NCI-H2081 (cell line): ENCODE data around the gene GIPC2.
"Not testable (repeated sequence)": the region's sequence is repeated elsewhere in the genome, so short reads cannot be mapped to it uniquely, and the experiment has no call there.

Source experiments
- DNase-seq, 2 experiments: peaks; one replicate each; lab custom pipeline; 2025; lab: John Stamatoyannopoulos, UW

Gene GIPC2

DNA sequence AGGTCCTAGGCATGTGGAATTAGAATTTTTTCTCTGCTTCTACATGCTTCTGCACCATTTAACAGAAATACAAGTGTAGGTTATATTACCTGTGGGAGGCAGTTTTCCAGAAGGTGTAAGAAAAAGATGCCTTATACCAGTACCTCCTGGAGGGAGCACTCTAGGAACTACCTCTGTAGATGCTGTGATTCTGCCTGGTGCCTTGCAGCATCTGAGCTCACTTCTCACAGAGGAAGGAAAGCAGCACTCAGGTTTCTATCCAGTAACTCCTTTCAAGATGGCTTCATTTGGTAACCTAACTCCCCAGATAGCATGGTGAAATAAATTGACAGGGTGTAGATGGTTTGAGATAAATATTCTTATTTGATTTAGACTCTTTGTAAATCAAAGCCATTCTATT is 50.3 kb downstream of the GIPC2 start:
- DNase-seq, result no peak

DNA sequence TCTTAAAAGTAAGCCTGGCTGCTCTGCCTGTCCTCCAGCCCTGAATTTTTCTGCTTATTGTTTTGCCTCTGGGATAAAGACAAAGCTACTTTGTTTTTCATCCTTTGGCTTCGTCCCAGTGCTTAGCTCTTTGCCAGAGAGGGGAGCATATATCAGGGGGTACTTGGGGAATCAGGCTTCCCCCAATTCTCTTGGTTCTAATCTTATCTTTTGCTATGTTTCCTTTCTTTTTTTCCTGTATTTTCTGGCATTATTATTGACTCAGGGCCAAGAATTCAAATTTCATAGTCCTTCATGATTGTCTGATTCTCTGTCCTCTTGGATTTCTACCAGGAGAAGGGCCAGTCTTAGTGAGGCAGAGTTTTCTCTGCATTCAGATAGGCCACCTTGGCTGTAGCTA is 51.2 kb downstream of the GIPC2 start:
- DNase-seq, result no peak

DNA sequence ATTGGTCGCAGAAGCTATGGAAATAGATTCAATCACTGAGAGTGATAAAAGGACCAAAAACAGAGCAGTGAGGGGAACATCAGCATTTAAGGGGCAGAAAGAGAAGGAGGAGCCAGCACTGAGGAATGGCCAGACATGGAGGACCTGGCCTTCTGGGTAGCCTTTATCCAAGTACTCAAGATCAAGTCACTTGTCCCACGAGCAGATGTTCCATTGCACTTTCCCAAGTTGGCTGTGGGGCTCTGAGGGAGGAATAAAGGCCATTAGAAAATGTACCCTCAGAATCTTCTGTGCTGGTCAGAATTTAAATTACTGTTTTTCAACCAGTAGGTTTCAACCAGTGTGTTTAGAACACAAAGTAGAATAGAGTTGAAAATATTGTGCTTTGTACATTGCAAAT is 55.3 kb downstream of the GIPC2 start:
- no peak for DNase-seq

DNA sequence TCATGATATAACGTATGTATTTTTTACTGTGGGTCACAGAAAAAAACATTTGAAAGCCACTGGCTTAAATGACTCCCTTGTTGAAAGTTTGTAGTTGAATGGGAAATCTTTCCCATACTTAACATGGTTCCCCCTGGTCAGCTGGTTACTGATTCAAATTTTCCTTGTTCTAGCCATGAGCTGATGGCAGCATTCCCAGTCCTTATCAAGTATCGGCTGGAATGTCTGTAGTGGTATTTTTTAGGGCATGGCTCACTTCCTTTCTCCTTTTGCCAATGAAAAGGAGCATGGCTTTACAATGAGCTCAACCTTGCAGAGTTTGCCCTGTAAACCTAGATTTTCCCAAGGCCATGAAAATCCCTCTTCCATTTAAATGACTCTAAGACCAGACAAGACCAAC is 55.7 kb downstream of the GIPC2 start:
- no peak for DNase-seq

DNA sequence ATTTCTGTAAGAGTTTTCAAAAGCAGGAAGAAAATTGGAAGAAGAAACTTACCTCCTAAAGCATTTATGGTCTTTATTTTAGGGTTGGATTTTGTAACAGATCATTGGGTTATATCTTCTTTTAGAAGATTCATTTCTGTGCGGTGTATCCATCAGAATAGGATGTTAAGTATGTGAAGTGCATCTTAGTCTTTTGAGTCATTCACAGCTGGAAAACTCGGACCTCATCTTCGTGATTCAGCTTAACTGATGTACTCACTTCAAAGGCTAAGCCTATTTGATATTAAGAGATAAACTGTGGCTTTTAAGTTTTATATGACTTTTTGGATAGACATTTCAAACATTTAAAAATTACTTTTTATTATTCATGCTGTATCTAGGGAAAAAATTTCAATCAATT is 56.3 kb downstream of the GIPC2 start:
- DNase-seq, result no peak

DNA sequence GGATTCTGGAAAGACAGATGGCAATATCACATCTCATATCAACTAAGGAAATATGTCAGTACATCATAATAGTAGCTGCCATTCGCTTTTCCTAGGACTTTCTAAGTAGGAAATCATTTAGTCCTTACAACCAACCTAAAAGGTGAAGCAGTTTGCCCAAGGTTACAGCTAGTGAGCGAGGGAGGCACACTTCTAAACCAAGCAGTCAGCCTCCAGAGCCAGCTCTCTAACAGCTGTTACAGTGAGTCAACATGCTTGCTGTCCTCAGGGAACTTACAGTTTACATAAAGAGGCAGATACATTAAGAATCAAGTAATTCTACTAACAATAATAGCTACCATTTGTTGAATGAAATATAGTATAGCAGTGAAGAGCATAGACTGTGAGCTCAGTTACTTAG is 57.1 kb downstream of the GIPC2 start:
- no peak for DNase-seq

DNA sequence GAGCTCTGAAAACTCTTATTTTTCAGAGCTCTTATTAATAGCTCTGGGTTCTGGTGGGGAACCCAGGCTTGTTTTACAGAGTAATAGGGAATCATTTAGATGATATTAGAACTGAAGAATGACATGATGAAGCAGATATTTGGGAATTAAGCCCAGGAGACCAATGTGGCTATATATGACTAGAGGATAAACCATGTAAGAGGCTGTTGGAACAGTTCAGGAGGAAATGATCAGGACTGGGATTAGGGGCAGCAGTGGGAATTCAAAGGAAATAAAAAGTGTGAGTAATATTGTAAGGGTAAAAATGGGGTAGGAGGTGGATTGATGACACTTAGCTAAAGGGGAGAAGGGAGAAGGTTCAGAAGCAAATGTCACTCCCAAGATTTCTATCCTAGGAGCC is 58.6 kb downstream of the GIPC2 start:
- DNase-seq, result no peak

DNA sequence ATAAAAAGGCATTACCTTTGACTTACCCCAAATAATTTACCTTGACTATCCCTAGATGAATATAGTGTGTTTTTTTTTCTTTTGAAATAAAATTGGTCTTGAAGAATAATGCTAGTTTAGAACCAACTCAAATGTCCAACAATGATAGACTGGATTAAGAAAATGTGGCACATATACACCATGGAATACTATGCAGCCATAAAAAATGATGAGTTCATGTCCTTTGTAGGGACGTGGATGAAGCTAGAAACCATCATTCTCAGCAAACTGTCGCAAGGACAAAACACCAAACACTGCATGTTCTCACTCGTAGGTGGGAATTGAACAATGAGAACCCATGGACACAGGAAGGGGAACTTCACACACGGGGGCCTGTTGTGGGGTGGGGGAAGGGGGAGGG is 63.9 kb downstream of the GIPC2 start:
- DNase-seq, result not testable (repeated sequence)

DNA sequence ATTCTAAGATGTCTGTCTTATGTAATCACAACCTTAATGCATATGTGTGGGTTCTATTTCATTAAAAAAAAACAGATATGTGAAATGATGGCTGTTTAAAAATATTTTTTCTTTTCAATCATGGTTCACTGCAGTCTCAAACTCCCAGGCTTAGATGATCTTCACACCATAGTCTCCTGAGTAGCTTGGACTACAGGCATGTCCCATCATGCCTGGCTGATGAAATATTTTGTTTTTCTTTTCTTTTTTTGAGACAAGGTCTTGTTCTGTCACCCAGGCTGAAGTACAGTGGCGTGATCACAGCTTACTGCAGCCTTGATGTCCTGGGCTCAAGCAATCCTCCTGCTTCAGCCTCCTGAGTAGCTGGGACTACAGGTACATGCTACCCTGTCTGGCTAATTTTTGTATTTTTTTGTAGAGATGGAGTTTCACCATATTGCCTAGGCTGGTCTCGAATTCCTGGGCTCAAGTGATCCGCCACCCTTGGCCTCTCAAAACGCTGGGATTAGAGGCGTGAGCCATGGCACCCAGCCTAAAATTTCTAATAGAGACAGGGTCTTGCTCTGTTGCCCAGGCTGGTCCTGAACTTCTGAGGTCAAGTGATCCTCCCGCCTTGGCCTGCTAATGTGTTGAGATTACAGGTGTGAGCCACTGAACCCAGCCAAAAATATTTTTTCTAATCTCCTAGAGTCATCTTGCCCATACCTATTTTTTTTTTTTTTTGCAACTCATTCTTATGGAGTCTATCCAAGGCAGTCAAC is 67.6 kb downstream of the GIPC2 start:
- no peak for DNase-seq

DNA sequence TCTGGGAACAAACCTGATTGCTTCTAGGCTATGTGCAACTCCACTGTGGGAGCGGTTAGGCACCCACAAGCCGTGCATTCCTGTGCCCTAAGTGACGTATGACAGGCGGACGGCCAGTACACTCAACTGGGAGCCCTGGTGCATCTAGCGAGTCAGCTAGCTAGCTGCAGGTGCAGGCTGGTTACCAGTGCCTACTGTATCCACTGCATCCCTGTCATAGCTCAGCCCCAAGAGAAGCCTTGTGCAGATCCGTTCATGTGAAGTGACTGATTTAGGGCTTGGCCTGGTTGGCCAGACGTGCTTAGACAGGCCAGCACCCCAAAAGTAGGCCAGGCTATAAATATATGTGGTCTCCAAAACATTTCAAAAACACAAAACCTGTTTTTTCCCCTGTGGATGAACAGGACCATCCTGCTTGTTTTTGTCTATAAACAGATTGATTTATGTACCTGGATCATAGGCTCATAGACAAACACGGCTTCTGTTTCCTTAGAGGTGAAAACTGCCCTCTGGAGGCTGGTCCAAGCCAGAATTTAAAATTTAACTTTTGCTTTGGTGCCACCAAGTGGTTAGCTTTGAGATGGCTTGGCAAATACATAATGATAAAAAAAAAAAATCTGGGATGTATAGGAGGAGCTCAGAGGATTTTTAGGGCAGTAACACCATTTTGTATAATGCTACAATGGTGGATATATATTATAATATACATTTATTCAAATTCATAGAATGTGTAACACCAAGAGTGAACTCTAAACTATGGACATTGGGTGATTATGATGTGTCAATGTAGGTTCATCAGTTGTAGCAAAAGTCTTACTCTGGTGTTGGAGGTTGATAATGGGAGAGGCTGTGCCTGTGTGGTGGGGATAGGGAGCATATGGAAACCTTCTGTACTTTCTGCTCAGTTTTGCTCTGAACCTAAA is 68.5 kb downstream of the GIPC2 start:
- DNase-seq, result peak; percentile 66 to 71

DNA sequence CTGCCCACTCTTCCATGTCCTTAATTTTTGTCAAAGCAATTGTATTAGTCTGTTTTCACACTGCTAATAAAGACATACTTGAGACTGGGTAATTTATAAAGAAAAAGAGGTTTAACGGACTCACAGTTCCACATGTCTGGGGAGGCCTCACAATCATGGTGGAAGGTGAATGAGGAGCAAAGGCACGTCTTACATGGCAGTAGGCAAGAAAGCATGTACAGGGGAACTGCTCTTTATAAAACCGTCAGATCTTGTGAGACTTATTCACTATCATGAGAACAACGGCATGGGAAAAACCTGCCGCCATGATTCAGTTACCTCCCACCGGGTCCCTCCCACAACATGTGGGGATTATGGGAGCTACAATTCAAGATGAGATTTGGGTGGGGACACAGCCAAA is 74.7 kb downstream of the GIPC2 start:
- not testable (repeated sequence) for DNase-seq

DNA sequence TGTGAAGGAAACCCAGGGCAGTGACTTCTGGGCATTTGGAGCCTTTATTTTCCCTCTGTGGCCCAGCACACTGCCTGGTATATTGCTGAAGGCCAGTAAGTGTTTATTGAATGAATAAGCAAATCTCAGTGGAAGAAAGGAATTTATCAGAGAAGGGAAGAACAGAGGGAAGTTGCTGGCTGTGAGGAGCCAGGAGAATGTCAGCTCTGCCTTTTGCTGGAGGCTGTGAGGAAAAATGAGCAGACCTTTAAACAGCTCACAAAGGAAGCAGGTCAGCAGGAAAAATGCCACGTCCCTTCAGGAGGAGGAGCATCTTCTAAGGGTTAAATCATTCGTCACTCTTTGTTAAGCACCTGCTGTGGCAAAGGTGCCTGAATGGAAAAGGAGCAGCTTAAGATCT is 75.9 kb downstream of the GIPC2 start:
- no peak for DNase-seq

DNA sequence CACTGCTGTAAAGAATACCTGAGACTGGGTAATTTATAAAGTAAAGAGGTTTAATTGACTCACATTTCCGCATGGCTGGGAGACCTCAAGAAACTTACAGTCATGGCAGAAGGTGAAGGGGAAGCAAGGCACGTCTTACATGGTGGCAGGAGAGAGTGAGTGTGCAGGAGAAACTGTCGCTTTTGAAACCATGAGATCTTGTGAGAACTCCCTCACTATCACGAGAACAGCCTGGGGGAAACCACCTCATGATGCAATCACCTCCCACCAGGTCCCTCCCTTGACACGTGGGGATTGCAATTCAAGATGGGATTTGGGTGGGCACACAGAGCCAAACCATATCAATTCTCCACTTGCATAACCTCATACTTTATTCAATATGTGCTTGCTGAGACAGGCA is 76.6 kb downstream of the GIPC2 start:
- no peak for DNase-seq

DNA sequence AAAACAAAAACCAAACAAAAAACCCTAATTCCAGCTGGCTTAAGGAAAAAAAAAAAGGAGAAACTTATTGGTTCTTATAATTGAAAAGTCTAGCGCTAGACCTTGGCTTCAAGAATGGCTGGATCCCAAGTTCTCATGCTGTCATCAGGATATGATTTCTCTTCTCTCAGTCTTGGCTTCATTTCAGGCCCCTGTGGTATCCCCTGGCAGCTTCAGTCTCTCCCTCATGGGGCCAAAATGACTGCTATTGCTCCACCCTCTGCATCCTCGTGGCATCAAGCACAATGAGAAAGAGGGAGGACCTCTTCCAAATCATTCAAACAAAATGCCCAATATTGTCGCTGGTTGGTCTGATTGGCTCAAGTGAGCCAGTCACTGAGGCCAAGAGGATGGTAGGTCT is 80.7 kb downstream of the GIPC2 start:
- DNase-seq, result no peak

DNA sequence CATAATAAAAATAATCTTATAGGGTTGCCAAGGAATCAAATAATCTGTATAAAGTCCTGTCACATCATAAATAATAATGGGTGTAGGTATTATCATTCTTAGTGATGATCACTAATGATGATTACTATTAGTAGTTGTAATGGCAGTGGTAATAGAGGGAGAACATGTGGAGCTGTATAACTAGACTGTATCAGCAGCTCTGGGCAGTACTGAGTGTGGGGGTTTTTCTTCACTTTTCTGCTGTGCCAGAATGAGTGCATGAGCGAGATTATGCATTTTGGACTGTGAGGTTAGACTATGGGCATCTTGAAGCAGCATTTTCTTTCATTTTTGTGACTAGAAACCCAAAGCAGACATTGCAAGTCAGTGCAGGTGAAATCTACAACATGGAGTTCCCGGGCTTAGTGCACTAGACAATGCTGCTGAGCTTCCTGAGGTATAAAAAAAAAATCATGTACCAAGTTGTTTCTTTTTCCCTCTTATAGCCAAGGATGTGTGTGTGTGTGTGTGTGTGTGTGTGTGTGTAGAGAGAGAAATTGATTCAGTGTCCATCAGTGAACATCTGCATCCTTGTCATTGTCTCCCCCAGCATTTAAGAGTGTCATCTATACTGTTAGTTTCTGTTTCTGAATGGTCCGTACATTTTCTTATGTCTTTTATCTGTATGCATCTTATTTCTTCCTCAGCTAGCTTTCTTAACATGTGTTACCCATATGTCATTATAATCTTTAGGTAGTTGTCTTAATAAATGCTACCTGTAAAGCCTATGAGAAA is 86.6 kb downstream of the GIPC2 start:
- no peak for DNase-seq

DNA sequence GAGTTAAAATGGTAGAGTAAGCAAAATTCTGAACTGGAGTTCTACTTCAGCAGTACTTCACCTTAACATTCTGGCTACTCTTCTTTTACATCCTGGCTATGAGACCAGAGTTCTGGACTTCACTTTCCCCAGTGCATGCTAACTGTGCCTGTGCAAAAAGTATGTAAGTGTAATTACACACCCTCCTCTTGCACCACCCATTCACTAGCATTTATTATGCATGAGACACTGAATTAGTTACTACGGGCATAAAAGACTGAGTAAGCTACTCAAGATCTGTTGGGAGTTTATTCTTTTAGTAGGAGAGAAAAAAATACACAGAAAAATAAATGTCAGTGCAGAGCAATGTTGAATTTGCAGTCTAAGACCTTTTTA is 87.2 kb downstream of the GIPC2 start:
- no peak for DNase-seq

DNA sequence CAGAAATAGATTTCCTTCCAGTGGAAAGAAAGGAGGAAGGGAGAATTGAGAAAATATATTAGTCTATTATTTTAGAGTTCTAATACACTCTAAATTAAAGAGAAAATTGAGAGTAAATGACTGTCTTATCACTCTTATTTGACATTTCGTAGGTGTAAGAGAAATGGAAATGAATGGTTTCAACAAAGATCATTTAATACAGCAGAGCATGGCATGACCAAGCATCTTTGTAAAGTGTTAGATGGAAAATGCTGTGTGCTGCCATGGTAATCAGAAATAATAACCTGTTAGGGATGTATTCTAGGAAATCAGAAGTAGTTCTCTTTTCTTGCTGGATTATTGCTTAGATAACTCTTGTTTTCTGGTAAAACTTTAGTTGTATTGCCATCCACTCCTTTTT is 90.9 kb downstream of the GIPC2 start:
- no peak for DNase-seq

DNA sequence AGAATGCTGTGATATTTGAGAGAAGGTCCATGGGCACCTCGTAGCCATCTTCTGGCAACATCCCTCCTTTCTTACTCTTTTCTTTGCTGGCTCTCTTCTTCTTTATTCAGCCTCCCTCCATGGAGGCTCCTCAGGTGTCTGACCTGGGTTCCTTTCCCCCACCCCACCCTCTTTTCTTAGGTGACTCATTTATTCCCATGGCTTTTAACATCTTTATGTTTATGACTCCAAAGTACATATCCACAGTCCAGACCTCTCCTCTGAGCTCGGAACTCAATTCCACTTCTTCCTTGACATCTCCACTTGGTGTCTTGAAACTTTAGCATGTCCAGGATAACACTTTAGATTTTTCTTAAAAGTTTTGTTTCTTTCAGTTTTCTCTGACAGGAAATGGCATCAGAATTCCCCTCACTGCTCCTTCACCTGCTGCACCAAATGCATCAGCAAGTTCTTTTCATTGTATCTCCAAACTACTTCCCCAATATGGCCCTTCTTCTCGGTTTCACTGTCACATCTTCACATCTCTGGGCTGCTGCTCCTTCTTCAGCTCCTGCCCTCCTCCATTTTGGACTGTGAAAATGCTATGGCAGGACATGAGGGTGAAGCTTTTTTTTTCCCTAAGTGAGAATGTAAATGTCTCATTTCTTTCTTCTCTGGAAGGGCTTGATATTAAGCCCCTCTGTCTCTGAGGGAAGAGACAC is 95.9 kb downstream of the GIPC2 start:
- DNase-seq, result no peak

DNA sequence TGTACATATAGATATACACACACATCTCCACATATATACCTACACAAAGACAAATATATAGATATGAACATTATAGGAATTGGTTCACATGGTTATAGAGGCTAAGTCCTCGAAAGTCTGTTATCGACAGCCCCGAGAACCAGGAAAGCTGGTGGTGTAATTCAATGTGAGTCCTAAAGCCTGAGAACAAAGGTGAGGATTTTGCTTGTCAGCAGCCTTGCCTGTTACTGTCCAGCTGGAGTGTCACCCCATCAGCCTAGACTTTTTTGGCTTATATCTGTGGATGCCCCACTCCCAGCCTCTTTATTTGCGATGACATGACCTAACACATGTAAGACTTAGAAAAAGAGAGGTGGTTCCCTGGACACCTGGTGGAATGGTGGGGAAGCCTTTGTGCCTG is 97.0 kb downstream of the GIPC2 start:
- DNase-seq, result no peak

DNA sequence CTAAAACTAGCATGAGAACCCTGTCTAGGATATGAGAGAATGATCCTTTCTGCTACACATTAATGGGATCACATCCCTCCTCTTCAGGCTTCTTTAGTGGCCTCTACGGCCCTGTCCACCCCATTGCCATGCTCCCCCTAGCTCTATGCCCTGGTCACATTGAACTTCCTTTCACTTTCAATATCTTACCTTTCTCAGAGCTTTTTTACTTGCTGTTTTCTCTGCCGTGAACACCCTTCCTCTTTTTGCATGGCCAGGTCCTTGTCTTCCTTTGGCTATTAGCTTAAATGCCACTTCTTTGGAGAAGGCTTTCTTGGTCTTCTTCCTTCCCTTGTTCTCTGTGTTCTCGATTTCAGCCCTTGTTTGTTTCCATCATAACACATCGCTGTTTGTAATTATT is 97.4 kb downstream of the GIPC2 start:
- DNase-seq, result no peak

DNA sequence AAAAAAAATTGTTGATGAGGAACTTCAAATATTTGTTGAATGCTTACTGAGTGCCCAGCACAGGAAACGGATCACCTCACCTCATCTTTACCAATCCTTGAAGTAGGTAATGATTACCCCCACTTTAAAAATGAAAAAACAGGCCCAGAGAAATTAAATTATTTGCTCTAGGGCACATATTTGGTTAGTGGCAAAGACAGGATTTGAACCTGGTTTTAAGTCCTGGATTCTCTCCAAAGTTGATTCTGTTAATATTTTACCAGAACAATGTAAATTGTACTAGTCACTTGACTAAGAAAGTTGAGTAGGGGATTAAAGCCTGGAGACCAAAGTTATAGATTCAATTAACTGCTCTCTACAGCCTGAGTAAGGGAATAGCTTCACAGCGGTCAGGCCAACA is 97.9 kb downstream of the GIPC2 start:
- no peak for DNase-seq

DNA sequence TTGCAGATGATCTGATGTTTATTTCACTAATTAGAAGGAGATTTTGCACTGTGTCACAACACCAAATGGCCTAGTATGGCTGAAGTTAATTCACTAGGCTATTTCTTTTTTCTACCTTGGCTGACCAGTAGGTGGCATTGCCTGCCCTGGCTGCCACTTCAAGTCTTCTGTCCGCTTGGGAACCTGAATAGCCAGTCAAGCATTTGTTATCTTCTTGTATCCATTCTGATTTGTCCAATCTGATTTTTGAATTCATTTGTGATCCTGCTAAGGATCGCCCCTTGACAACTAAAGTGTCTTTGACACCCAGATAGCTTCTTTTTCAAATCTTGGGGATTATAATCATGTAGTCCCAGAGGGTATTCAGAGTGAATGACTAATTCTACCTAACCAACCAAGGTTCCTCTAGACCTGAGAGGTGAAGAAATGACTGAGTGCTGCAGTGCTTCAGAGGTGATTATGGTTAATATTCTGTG is 99.4 kb downstream of the GIPC2 start:
- peak; percentile 41 to 42 for DNase-seq
